Gastroesophageal sphincter (tissue), 3 donors: Measurements from ENCODE around the gene CNTRL.

Experiments used
- EP300 ChIP-seq: sonication (generic); formaldehyde crosslinking; IDR thresholded peaks from one replicate; pipeline ENCODE4 v1.6.1; 2017; ENCODE audit warnings: antibody characterized with exemption, mild to moderate bottlenecking
- POLR2A ChIP-seq, 2 donors: fragments of 450-650 bp; IDR thresholded peaks; one replicate each; pipeline ENCODE4 v1.6.1; 2017; ENCODE audit warnings: antibody characterized with exemption in 2 of 2, mild to moderate bottlenecking in 2 of 2, moderate library complexity in 1 of 2
- TF ChIP-seq, protein P1 (sequence below), 4 experiments: fragments of 200-600 bp in 2 of 4; fragments of 450-650 bp in 2 of 4; sonication (generic) in 1 of 4; IDR thresholded peaks; one replicate each; pipeline ENCODE4 v1.5.1; 2017 to 2019; ENCODE audit warnings: antibody characterized with exemption in 4 of 4, mild to moderate bottlenecking in 2 of 4, moderate library complexity in 2 of 4

DNA sequence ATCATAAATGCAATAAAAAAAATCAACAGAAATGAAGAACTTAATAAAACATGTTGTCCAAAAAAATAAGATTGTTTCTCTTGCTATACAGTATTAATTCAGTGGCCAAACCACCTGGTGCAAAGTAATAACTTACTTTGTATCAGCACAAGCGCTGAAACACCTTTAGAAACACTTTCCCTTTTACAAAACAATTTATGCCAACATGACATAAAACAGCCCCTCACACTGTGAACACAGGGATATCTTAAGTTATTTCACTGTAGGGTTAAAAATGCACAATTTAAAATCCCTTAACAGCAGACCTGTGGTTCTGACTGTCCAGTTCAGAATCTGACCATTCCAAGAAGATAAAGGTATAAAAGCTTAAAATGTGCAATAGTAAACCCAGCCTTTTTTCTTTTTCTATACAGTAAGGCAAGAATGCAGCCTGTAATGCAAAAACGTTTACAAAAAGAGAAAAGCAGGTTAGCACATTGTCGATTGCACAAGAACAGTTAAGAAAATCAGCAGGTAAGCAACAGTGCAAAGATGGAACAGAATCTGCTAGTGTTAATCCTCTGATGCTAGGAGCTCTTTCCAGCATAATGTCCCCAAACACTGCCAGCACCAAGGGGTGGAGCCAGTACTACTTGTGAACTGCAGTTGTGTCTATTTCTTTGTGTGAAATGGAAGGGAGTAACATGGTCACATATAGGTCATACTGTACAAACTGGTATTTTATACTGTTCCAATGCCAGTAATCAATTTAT lies 105.4 kb downstream of the CNTRL start:
- TF ChIP-seq, protein P1, sequence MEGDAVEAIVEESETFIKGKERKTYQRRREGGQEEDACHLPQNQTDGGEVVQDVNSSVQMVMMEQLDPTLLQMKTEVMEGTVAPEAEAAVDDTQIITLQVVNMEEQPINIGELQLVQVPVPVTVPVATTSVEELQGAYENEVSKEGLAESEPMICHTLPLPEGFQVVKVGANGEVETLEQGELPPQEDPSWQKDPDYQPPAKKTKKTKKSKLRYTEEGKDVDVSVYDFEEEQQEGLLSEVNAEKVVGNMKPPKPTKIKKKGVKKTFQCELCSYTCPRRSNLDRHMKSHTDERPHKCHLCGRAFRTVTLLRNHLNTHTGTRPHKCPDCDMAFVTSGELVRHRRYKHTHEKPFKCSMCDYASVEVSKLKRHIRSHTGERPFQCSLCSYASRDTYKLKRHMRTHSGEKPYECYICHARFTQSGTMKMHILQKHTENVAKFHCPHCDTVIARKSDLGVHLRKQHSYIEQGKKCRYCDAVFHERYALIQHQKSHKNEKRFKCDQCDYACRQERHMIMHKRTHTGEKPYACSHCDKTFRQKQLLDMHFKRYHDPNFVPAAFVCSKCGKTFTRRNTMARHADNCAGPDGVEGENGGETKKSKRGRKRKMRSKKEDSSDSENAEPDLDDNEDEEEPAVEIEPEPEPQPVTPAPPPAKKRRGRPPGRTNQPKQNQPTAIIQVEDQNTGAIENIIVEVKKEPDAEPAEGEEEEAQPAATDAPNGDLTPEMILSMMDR (IDR thresholded peaks at IDR 0.05) = no peak
- no peak for TF ChIP-seq EP300
- TF ChIP-seq POLR2A (IDR thresholded peaks at IDR 0.05) = no peak
